PC-9 (cell line): Measurements from ENCODE around the gene EHMT1. TPM values are rescaled to one million over a fixed set of nuclear protein-coding genes. Genes with fewer than 3 reads are reported as not detected.

Experiments used
- BruUV-seq: library from RNA; stranded (reverse); fragments of 400-500 nt; replicated peaks from 2 replicates; lab custom pipeline; 2021; lab: Mats Ljungman, UMichigan
- CTCF ChIA-PET: fragments of 300-600 bp; sonication (Branson Sonifier 250); formaldehyde crosslinking; loops from one replicate; lab custom pipeline; 2022; ENCODE audit warnings: antibody characterized with exemption; lab: Charles Lee
- POLR2A ChIA-PET: fragments of 300-600 bp; sonication (Branson Sonifier 250); formaldehyde crosslinking; loops from one replicate; lab custom pipeline; 2022; ENCODE audit warnings: antibody characterized with exemption; ENCODE audit not compliant: unreplicated experiment; lab: Charles Lee
- DNase-seq, 2 experiments: peaks; one replicate each; pipeline versions ENCODE4 v3.0.0 to v3.0.0-alpha.2; 2015 to 2022; ENCODE audit warnings: mixed read lengths in 1 of 2
- H2AFZ ChIP-seq: fragments of 200-600 bp; sonication (generic); 2 replicates; pipeline ENCODE4 v1.8.1; 2017; ENCODE audit warnings: antibody characterized with exemption
- H3F3A ChIP-seq: fragments of 200-600 bp; sonication (generic); 2 replicates; pipeline ENCODE4 v1.8.1; 2017; ENCODE audit warnings: antibody characterized with exemption, mild to moderate bottlenecking, low read depth; ENCODE audit not compliant: insufficient read depth
- H3K27ac ChIP-seq: fragments of 200-600 bp; sonication (generic); 2 replicates; pipeline ENCODE4 v1.6.1; 2016; ENCODE audit warnings: mixed run types
- H3K27me3 ChIP-seq: fragments of 200-600 bp; sonication (generic); 2 replicates; pipeline ENCODE4 v1.6.1; 2016; ENCODE audit warnings: low read depth, mixed run types; ENCODE audit not compliant: insufficient read depth
- H3K36me3 ChIP-seq: fragments of 200-600 bp; sonication (generic); 2 replicates; pipeline ENCODE4 v1.6.1; 2016; ENCODE audit warnings: low read depth, mixed run types
- H3K4me1 ChIP-seq: fragments of 200-600 bp; sonication (generic); replicated peaks from 2 replicates; pipeline ENCODE4 v1.6.1; 2016; ENCODE audit warnings: mixed run types; ENCODE audit not compliant: insufficient read depth
- H3K4me2 ChIP-seq: fragments of 200-600 bp; sonication (generic); 2 replicates; pipeline ENCODE4 v1.6.1; 2017; ENCODE audit warnings: mixed run types
- H3K4me3 ChIP-seq: fragments of 200-600 bp; sonication (generic); 2 replicates; pipeline ENCODE4 v1.6.1; 2016; ENCODE audit warnings: mixed run types
- H3K79me2 ChIP-seq: fragments of 200-600 bp; sonication (generic); 2 replicates; pipeline ENCODE4 v1.6.1; 2017; ENCODE audit warnings: low read depth, mixed run types
- H3K9me2 ChIP-seq: fragments of 200-600 bp; sonication (generic); 2 replicates; pipeline ENCODE4 v1.8.1; 2017; ENCODE audit warnings: mild to moderate bottlenecking; ENCODE audit not compliant: insufficient read depth
- H3K9me3 ChIP-seq: fragments of 200-600 bp; sonication (generic); 2 replicates; pipeline ENCODE4 v1.8.1; 2016; ENCODE audit warnings: low read depth; ENCODE audit not compliant: insufficient read depth
- H4K20me1 ChIP-seq: fragments of 200-600 bp; sonication (generic); 2 replicates; pipeline ENCODE4 v1.8.1; 2017; ENCODE audit not compliant: insufficient read depth
- CTCF ChIP-seq: fragments of 200-600 bp; sonication (generic); conservative IDR thresholded peaks from 2 replicates; pipeline ENCODE4 v1.6.1; 2017; ENCODE audit warnings: mixed run types, antibody characterized with exemption, mild to moderate bottlenecking, moderate library complexity
- EZH2 ChIP-seq: fragments of 200-600 bp; sonication (generic); IDR thresholded peaks from 2 replicates; pipeline ENCODE4 v1.8.0; 2017; ENCODE audit warnings: antibody characterized with exemption, low read depth
- intact Hi-C: fragments of 100-400 bp; cut with micrococcal nuclease; formaldehyde crosslinking; loops from one replicate; pipeline ENCODE4 v1.10.0; 2022; ENCODE audit not compliant: unreplicated experiment
- total RNA-seq: library from RNA; stranded (reverse); gene quantifications from 2 replicates; pipeline ENCODE4 v1.2.3, GENCODE V29; 2021

The EHMT1 gene
- total RNA-seq, 1 experiment from 2014 or later, result 116 TPM

- Histone ChIP-seq H3K27me3 (no peaks in the 10 kb centered on the region), H4K20me1 (no peaks in the 10 kb centered on the region; the same call in 1 of the 2 replicates), H3K27ac (no peak overlapping the region), H2AFZ (no peak overlapping the region), H3K9me3 (no peaks in the 10 kb centered on the region), H3K79me2 (no peaks in the 10 kb centered on the region), H3K36me3 (no peaks in the 10 kb centered on the region; the same call in 1 of the 2 replicates), H3F3A (no peaks in the 10 kb centered on the region), H3K9me2 (no peaks in the 10 kb centered on the region), H3K4me3 (no peak overlapping the region), H3K4me1 (no peaks in the 10 kb centered on the region), H3K4me2 (no peak overlapping the region)
- BruUV-seq, result no TSS peak
- intact Hi-C loops, result no loop called here
- ChIA-PET POLR2A (no interaction called here), CTCF (no interaction called here)
- DNase-seq, result no peak
- TF ChIP-seq CTCF (no peak), EZH2 (no peak)
Measured at GRCh38 chr9:137776306-137776995, 157.6 kb downstream of the EHMT1 start.

DNA sequence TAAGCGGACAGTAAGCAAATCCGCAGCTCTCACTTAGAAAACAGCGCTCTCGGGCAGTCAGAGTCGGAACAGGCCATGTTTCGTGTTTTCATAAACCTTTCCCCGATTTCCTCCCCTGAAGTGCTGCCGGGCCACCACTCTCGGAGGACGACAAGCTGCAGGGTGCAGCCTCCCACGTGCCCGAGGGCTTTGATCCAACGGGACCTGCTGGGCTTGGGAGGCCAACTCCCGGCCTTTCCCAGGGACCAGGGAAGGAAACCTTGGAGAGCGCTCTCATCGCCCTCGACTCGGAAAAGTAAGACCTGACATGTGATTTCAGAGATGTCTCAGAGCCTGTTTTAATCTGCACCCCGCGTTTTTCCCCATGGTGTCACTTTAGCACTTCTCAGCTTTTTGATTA is 159.0 kb downstream of the EHMT1 start:
- POLR2A ChIA-PET, result no interaction called here
- intact Hi-C loops, result no loop called here
- Histone ChIP-seq H4K20me1 (no peaks in the 10 kb centered on the region), H3K79me2 (no peaks in the 10 kb centered on the region), H3K4me1 (no peaks in the 10 kb centered on the region), H3K4me3 (no peak overlapping the region), H3K27ac (no peak overlapping the region), H3F3A (no peaks in the 10 kb centered on the region), H3K4me2 (no peak overlapping the region), H3K36me3 (no peaks in the 10 kb centered on the region; the same call in 1 of the 2 replicates), H3K9me2 (no peaks in the 10 kb centered on the region), H3K27me3 (no peaks in the 10 kb centered on the region), H2AFZ (no peak overlapping the region), H3K9me3 (no peaks in the 10 kb centered on the region)
- TF ChIP-seq EZH2 (no peak), CTCF (no peak)
- BruUV-seq, result no TSS peak
- CTCF ChIA-PET, result no interaction called here
- no peak for DNase-seq

DNA sequence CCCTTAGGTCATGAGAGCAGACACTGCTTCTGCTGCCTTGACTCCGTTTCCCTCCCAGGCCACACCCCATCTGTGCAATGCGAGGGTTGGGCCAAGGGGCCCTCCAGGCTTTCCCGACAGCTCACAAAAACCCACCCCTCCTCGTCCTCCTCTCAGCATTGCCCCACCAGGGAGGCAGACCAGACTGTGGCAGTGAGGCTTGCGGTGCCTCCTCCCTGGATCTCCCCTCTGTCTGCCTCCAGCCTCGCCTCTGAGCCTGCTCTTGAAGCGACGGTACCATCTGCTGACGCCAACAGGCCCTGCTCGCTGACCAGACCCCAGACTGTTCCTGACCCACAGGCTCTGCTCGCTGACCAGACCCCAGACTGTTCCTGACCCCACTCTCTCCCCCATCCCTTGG is 159.5 kb downstream of the EHMT1 start:
- Histone ChIP-seq H3K9me3 (no peaks in the 10 kb centered on the region), H3K4me1 (no peaks in the 10 kb centered on the region), H3K27me3 (no peaks in the 10 kb centered on the region), H2AFZ (no peak overlapping the region), H3K79me2 (no peaks in the 10 kb centered on the region), H3F3A (no peaks in the 10 kb centered on the region), H3K27ac (no peak overlapping the region), H3K9me2 (no peaks in the 10 kb centered on the region), H3K4me3 (no peak overlapping the region), H3K4me2 (no peak overlapping the region), H4K20me1 (no peaks in the 10 kb centered on the region), H3K36me3 (no peaks in the 10 kb centered on the region; the same call in 1 of the 2 replicates)
- TF ChIP-seq CTCF (no peak), EZH2 (no peak)
- ChIA-PET CTCF (interaction anchor here (0.6 kb wide), 1 partner anchor 226 kb away, joined by 3 read pairs; no protein-coding TSS in a partner anchor), POLR2A (no interaction called here)
- DNase-seq, result no peak
- intact Hi-C loops, result no loop called here
- BruUV-seq, result no TSS peak
